Hepatocyte (in vitro differentiated cells): ENCODE measurements around the gene NOP56.

Source experiments
- CTCF ChIP-seq: fragments of 200-600 bp; sonication (generic); IDR thresholded peaks from 2 replicates; pipeline ENCODE4 v1.5.1; 2016; ENCODE audit warnings: antibody characterized with exemption, mild to moderate bottlenecking; ENCODE audit not compliant: poor library complexity
- EZH2phosphoT487 ChIP-seq: fragments of 200-600 bp; sonication (generic); IDR thresholded peaks from one replicate; pipeline ENCODE4 v1.6.1; 2018; ENCODE audit warnings: antibody characterized with exemption, mild to moderate bottlenecking, low read depth, moderate library complexity; ENCODE audit not compliant: unreplicated experiment, severe bottlenecking

- TF ChIP-seq CTCF (no peak), EZH2phosphoT487 (no peak)
Measured at GRCh38 chr20:2663887-2664719, 11.7 kb downstream of the NOP56 start, which contains the start of gene IDH3B.
